Heart right ventricle (tissue), 16 donors: ENCODE data around the gene OTOG. TPM values are rescaled to one million over a fixed set of nuclear protein-coding genes. Genes with fewer than 3 reads are reported as not detected.

Source experiments
- ATAC-seq, 8 donors: fragments of 200-7000 bp; cut with Tn5 transposase; one replicate each; pipeline ENCODE4 v1.9.1; 2020; ENCODE audit warnings: mild to moderate bottlenecking in 8 of 8, moderate library complexity in 8 of 8, moderate number of reproducible peaks in 1 of 8
- DNase-seq, 2 donors: peaks; one replicate each; pipeline ENCODE4 v3.0.0-alpha.2; 2020
- H3K27ac ChIP-seq, 10 donors: fragments of 200-600 bp; sonication (generic) in 2 of 10; one replicate each; pipeline versions ENCODE4 v1.5.0 to v1.8.0; 2020 to 2022; ENCODE audit warnings: mild to moderate bottlenecking in 3 of 10
- H3K27me3 ChIP-seq, 7 donors: fragments of 200-600 bp; one replicate each; pipeline ENCODE4 v1.8.0; 2021 to 2022; ENCODE audit warnings: mild to moderate bottlenecking in 2 of 7
- H3K36me3 ChIP-seq, 9 donors: fragments of 200-600 bp; sonication (generic) in 1 of 9; one replicate each; pipeline versions ENCODE4 v1.5.0 to v1.8.0; 2020 to 2022; ENCODE audit warnings: mild to moderate bottlenecking in 2 of 9
- H3K4me1 ChIP-seq, 9 donors: fragments of 200-600 bp; sonication (generic) in 1 of 9; one replicate each; pipeline versions ENCODE4 v1.5.0 to v1.8.0; 2020 to 2022; ENCODE audit warnings: mild to moderate bottlenecking in 4 of 9
- H3K4me3 ChIP-seq, 10 donors: fragments of 200-600 bp; sonication (generic) in 2 of 10; one replicate each; pipeline versions ENCODE4 v1.5.0 to v1.8.0; 2020 to 2022; ENCODE audit warnings: mild to moderate bottlenecking in 7 of 10, moderate library complexity in 2 of 10
- H3K9me3 ChIP-seq, 11 donors: fragments of 200-600 bp in 10 of 11; sonication (generic) in 2 of 11; one replicate each; pipeline versions ENCODE4 v1.5.0 to v1.8.0; 2013 to 2022; ENCODE audit warnings: mild to moderate bottlenecking in 2 of 11, control low read depth in 1 of 11, moderate library complexity in 1 of 11
- CTCF ChIP-seq, 9 donors: fragments of 200-600 bp; sonication (generic) in 2 of 9; IDR thresholded peaks; one replicate each; pipeline versions ENCODE4 v1.5.0 to v1.8.0; 2021 to 2022; ENCODE audit warnings: antibody characterized with exemption in 9 of 9, mild to moderate bottlenecking in 5 of 9, moderate library complexity in 1 of 9
- WGBS, 2 donors: extraction: QIAGEN DNeasy Blood & Tissue Kit; methylation state at CpG; one replicate each; pipeline ENCODE4 v1.1.7; 2013; ENCODE audit warnings: inconsistent platforms in 1 of 2; 5-methylcytosine and 5-hydroxymethylcytosine counted together
- intact Hi-C, 10 donors: fragments of 100-400 bp; cut with DNase I; formaldehyde crosslinking; loops; one replicate each; pipeline versions ENCODE4 v1.11.1 to v1.14.2; 2022
- polyA plus RNA-seq, 2 donors: library from polyadenylated mRNA; stranded (reverse); fragments of 200-250 nt; gene quantifications; one replicate each; pipeline ENCODE4 v1.2.3, GENCODE V29; 2013
- total RNA-seq, 10 donors: library from RNA; stranded (reverse); fragmentation: NEBNext Ultra II Directional in 3 of 10; extraction: Animal tissue kit (Norgen Biotek cat#: 25700) in 3 of 10; gene quantifications; one replicate each; pipeline versions ENCODE4 v1.2.1 to v1.2.4, GENCODE V29; 2021 to 2023
- donor health status: Arrhythmogenic right ventricular cardiomyopathy.
- donor health status: ischemic (EF 13 %, LVEDD 7.1; RV severe dilation, severe dysfunction).
- donor health status: healthy with polysubstance abuse.
- donor health status: DM: no; HTN: yes; CAD: no.
- donor health status: DM: no; HTN: no; CAD: no.
- donor health status: ischemic (EF 25% LVEDD 6.9; RV normal size, moderate dysfunction).
- donor health status: ischemic (EF 25% LVEDD 5.7; RV mildly dilated, moderate dysfunction).
- donor health status: healthy.
- donor health status: DM: yes; HTN: yes; CAD: no.
- donor health status: Ischemic cardiomyopathy.
- donor health status: ischemic (EF 35%, LVEDD 5.7; RV mildly dilated, moderate dysfunction).
- donor health status: nonischemic (EF 11% LVEDD 7.7; RV severe dilation, severe dysfunction).
- donor health status: DM: yes; HTN: yes; CAD: no.
- donor health status: PGD.
- donor health status: ischemic (EF 29% LVEDD 5.4; RV normal size, mild dysfunction).
- donor health status: nonischemic (EF 23%, LVEDD 6.1; RV moderate dilation, normal function).

OTOG gene
- total and polyA plus RNA-seq, 12 donors: not detected

GRCh38 chr11:17610085-17610894 is 63.2 kb downstream of the OTOG start:
- 72 to 73% methylated on average over 17 of the region's 17 CpGs for WGBS, 2 donors
- TF ChIP-seq CTCF (IDR thresholded peaks at IDR 0.05): no peak
- Histone ChIP-seq H3K27me3 (peaks cover 0 to 13% (median 0%) of the 10 kb centered on the region in 7 donors), H3K27ac (no peak overlapping the region), H3K4me1 (peaks cover 0 to 4% (median 0%) of the 10 kb centered on the region in 9 donors), H3K9me3 (no peaks in the 10 kb centered on the region), H3K4me3 (no peak overlapping the region), H3K36me3 (no peaks in the 10 kb centered on the region)
- intact Hi-C loops: no loop called here
- no peak for ATAC-seq
- DNase-seq: no peak

DNA sequence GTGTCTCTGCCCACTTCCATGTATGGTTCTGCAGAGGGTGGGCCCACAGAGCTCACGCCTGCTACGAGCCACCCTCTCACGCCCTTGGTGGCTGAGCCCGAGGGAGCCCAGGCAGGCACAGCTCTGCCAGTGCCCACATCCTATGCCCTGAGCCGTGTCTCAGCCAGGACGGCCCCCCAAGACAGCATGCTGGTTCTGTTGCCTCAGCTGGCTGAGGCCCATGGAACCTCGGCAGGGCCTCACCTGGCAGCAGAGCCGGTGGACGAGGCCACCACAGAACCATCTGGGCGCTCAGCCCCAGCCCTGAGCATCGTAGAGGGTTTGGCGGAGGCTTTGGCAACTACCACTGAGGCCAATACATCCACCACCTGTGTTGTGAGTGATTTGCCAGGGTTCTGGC is 64.0 kb downstream of the OTOG start:
- DNase-seq: no peak
- peaks cover 0 to 13% (median 4%) of the 10 kb centered on the region in 7 donors for H3K27me3 ChIP-seq
- H3K4me3 ChIP-seq: no peak overlapping the region
- 80 to 88% methylated on average over 12 of the region's 12 CpGs for WGBS, 2 donors
- no peak overlapping the region for H3K27ac ChIP-seq
- no peak for ATAC-seq
- no peaks in the 10 kb centered on the region for H3K9me3 ChIP-seq
- no peak for TF ChIP-seq CTCF (IDR thresholded peaks at IDR 0.05)
- H3K4me1 ChIP-seq: peaks cover 0 to 2% (median 0%) of the 10 kb centered on the region in 9 donors
- no peaks in the 10 kb centered on the region for H3K36me3 ChIP-seq
- intact Hi-C loops: no loop called here

DNA sequence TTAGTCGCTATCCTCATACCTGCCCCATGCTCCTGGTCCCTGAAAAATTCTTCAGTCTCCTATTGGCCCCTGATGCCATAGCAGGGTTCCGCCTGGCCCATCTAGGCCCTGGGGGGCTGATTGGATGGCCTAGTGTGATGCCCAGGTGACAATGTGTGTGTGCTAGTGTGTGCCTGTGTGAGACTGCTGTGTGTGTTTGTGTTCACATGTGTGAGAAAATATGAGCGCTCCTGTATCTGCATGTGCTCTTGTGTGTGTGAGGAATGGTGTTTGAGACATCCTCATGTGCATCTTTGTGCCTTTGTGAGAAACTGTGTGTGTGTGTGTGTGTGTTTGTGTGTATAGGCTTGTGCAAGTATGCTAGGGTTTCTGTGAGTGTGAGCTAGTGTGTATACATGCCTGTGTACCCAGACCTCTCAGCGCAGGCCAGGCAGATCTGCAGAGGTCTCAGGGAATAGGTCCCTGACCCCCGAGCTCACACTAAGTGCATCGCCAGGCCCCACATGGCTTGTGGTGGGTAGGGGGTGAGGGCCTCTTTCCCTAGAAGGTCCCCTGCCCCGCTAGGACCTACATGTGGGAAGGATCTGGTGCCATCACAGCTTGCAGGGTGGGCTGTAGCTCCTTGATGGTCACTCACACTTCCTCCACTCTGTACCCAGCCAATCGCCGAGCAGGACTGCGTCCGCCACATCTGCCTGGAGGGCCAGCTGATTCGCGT is 64.6 kb downstream of the OTOG start:
- 83 to 85% methylated on average over 12 to 13 of the region's 13 CpGs for WGBS, 2 donors
- no peak for DNase-seq
- no peak for TF ChIP-seq CTCF (IDR thresholded peaks at IDR 0.05)
- intact Hi-C loops: no loop called here
- Histone ChIP-seq H3K9me3 (no peaks in the 10 kb centered on the region), H3K36me3 (no peaks in the 10 kb centered on the region), H3K4me1 (no peaks in the 10 kb centered on the region), H3K4me3 (no peak overlapping the region), H3K27ac (no peak overlapping the region), H3K27me3 (peaks cover 0 to 13% (median 7%) of the 10 kb centered on the region in 7 donors)
- no peak for ATAC-seq

- Histone ChIP-seq H3K27ac (no peak overlapping the region), H3K4me3 (no peak overlapping the region), H3K36me3 (no peaks in the 10 kb centered on the region), H3K9me3 (no peaks in the 10 kb centered on the region), H3K27me3 (peaks cover 0 to 13% (median 4%) of the 10 kb centered on the region in 7 donors), H3K4me1 (no peaks in the 10 kb centered on the region)
- 78 to 85% methylated on average over 18 of the region's 18 CpGs for WGBS, 2 donors
- no peak for TF ChIP-seq CTCF (IDR thresholded peaks at IDR 0.05)
- intact Hi-C loops: no loop called here
- ATAC-seq (peak in 1 of 8 donors; percentile 31), DNase-seq (no peak)
Observed at GRCh38 chr11:17612221-17613188, 65.4 kb downstream of the OTOG start.
